Activated CD4-positive, alpha-beta T cell treated with anti-CD3 and anti-CD28 coated beads, Interleukin-2, amount 50 U/mL, for 1 hour (primary cell): ENCODE data around the gene MDFIC.

Experiments
- DNase-seq: peaks from one replicate; pipeline ENCODE4 v3.0.0-alpha.2; 2020

MDFIC gene

GRCh38 chr7:115043605-115044004 is 121.7 kb downstream of the MDFIC start:
- DNase-seq: no peak

- DNase-seq: no peak
Observed at GRCh38 chr7:115044224-115044623, 122.3 kb downstream of the MDFIC start.

- no peak for DNase-seq
Observed at GRCh38 chr7:115047958-115048720, 126.2 kb downstream of the MDFIC start.

- DNase-seq: no peak
Observed at GRCh38 chr7:115052706-115053105, 130.8 kb downstream of the MDFIC start.

- no peak for DNase-seq
Observed at GRCh38 chr7:115054478-115055065, 132.7 kb downstream of the MDFIC start.

- DNase-seq: no peak
Observed at GRCh38 chr7:115056019-115056418, 134.1 kb downstream of the MDFIC start.

- no peak for DNase-seq
Observed at GRCh38 chr7:115058726-115059125, 136.8 kb downstream of the MDFIC start.

GRCh38 chr7:115059321-115059720 is 137.4 kb downstream of the MDFIC start:
- no peak for DNase-seq

- no peak for DNase-seq
Observed at GRCh38 chr7:115060095-115060870, 138.4 kb downstream of the MDFIC start.

- DNase-seq: no peak
Observed at GRCh38 chr7:115066050-115066449, 144.2 kb downstream of the MDFIC start.

- DNase-seq: no peak
Observed at GRCh38 chr7:115066634-115067033, 144.7 kb downstream of the MDFIC start.

- DNase-seq: no peak
Observed at GRCh38 chr7:115068220-115068619, 146.3 kb downstream of the MDFIC start.
